NCI-H2081 (cell line): ENCODE measurements around the gene HSBP1L1.

Source experiments
- DNase-seq, 2 experiments: peaks; one replicate each; lab custom pipeline; 2025; lab: John Stamatoyannopoulos, UW

Gene HSBP1L1

DNA sequence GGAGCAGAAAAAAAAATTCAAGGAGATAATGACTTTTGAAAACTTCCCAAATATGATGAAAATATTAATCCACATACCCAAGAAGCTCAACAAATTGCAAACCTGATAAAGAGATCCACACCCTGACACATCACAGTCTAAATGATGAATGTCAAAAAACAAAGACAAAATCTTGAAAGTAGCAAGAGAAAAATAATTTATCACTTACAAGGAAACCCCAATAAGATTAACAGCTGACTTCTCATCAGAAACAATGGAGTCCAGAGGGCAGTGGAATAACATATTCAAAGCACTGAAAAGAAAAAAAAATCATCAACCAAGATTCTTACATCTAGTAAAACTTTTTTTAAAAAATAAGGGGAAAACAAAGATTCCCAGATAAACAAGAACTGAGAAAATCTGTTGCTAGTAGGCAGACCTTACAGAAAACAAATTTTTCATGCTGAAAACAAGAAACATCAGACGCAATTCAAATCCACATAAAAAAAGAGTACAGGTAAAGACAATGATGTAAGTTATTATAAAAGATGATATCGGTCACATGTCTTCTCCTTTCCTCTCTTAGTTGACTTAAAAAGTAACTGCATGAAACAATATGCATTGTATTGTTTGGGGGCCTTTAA lies 34.3 kb upstream of the HSBP1L1 start:
- no peak for DNase-seq

- DNase-seq, result no peak
Observed at GRCh38 chr18:79931475-79931874, 33.0 kb upstream of the HSBP1L1 start.

DNA sequence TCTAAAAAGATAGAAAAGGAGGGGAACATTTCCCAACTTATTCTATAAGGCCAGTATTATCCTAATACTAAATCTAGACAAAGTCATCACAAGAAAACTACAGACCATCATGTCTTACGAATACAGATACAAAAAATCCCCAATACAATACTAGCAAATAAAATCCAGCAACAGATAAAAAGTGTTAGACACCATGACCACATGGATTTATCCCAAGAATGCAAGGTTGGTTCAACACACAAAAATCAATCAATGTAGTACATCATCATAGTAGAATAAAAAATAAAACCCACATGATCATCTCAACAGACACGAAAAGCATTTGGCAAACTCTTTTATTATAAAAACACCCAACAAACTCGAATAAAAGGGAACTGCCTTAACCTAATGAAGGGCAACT lies 31.5 kb upstream of the HSBP1L1 start:
- DNase-seq, result no peak

DNA sequence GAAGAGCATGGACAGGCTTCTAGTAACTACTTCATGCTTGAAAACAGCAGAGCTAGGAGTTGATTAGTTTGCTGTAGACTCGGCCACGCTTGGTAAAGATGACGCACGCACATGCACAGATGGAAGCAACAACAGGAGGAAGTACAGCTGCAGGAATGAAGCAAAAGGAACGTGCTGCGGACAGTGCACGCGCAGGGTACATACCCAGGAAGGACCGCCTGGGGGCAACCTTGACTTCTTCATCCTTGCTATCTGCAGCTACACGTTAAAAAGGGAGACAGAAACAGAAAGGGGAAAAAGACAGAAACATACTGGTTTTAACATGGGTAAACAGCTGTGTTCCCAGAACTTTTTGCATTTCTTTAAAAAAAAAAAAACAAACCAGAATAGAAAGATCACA lies 30.7 kb upstream of the HSBP1L1 start:
- DNase-seq, result no peak

DNA sequence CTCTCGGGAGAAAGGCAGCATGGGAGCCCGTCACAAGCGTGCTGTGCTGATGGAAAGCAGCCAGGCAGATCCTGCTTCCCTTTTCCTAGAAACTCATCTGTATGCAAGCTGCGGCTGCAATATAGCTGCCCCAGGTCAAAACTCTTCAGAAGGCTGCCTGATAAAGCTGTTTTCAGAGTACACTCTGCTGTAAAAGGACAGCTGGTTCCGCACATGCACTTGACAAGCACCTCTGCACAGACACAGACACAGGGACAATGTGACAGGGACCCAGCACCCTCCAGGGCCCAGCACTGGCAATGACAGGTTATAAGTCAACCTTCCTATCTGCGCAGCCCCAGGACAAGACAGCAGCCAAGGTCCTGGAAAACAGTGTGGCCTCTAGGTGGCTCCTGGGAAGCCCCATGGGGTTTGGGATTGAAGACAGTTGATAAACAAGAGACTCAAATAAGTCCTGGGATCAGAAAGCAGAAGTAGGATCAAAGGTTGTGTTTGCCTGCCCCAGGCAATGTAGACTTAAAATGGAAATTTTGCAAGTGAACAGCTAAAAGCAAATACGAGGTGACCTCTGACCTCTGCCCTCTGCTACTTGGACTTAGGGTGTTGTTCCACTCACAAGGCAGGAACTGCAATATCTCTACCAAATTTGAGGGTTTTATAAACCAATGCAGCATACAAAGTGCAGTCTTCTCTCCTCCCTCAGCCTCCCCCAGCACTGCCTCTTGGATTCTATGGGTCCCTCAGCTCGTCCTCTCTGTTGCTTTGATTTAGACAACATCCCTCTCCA lies 29.9 kb upstream of the HSBP1L1 start:
- DNase-seq, result no peak

- no peak for DNase-seq
Observed at GRCh38 chr18:79935098-79935480, 29.4 kb upstream of the HSBP1L1 start.

GRCh38 chr18:79935499-79935898 lies 28.9 kb upstream of the HSBP1L1 start:
- no peak for DNase-seq

GRCh38 chr18:79935925-79936324 lies 28.5 kb upstream of the HSBP1L1 start:
- DNase-seq, result no peak

DNA sequence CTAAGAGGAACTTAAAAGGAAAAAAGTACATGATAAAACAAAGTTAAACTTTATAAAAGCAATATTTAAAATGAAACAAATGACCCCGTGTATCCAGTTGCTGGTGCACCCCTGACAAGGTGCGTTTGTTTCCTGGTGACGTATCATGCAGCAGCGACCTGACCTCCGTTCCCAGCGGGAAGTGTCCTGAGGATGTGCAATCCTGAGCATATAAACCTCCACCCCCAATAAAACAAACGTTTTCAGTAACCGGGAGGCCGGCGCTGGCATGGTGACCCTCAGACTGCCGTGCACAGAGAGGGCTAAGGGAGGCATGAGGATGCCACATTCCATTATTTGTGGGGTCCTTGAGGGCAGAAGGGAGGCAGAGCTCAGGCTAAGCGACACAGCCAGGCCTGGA lies 27.8 kb upstream of the HSBP1L1 start:
- no peak for DNase-seq

GRCh38 chr18:79937103-79937860 lies 27.2 kb upstream of the HSBP1L1 start:
- DNase-seq, result no peak

DNA sequence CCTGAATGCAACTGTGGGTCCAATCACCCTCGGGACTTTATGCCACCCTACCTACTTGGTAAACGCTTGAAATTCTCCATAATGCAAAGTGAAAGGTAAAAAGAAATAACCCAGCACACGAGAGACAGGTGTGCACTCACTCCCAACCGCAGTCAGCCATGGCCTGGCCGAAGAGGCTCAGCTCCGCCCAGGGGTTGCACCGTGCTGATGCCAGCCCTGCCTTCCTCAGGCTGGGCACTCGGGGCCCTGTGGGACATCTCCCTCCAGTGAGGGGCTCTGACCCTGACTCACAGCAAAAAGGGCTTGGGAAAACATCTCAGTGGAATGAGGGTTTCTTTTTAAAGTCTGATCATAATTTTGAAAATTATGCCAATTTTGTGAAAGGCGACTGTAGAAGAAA lies 26.2 kb upstream of the HSBP1L1 start:
- DNase-seq, result no peak

- no peak for DNase-seq
Observed at GRCh38 chr18:79939096-79939495, 25.3 kb upstream of the HSBP1L1 start.

- no peak for DNase-seq
Observed at GRCh38 chr18:79940126-79940813, 24.2 kb upstream of the HSBP1L1 start.

DNA sequence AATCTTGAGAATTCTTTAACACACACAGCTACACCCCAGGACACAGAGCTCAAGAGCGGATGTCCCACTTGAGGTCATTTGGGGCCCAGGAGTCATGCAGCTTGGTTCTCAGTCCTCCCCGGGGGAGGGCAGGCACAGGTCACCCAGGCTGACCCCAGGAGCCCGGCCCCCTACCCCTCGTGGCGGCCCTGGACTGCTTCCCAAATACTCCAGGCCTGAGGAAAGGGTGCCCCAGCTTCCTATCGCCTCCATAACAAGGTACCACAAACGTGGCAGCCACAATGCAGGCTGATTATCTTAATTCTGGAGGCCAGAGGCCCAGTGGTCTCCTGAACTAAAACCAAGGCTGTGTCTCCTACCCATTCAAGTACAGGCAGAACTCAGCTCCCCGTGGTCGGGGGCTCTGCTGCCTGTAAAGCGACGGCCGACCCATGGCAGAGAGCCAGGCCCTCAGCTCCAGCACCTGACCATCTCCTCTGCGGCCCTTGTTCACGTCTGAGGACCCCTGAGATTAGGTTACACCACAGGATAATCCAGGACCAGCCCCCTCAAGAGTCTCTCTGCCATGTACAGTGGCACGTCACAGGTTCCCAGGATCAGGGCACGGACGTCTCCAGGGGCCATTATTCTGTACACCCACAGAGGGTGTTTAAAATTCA lies 23.5 kb upstream of the HSBP1L1 start:
- no peak for DNase-seq

GRCh38 chr18:79941473-79942119 lies 22.8 kb upstream of the HSBP1L1 start:
- no peak for DNase-seq

DNA sequence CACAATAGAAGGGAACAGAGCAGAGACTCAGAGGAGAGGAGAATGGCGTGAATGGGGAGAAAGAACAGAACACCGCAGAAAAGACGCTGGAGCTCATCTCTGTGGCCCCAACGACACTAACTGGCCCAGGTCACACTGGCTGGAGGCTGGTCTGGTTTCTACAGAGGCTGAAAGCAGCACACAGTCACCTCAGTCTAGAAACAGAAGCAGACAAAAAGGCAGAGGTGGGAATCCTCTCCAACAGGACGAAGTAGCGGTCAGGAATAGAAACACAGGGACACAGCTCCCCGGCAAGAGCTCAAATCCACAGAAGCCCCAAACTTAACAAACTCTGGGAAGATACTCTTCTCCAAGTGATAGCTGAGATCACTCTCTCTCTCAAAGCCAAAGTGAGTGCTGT lies 22.2 kb upstream of the HSBP1L1 start:
- no peak for DNase-seq

- no peak for DNase-seq
Observed at GRCh38 chr18:79942786-79943607, 21.4 kb upstream of the HSBP1L1 start.

DNA sequence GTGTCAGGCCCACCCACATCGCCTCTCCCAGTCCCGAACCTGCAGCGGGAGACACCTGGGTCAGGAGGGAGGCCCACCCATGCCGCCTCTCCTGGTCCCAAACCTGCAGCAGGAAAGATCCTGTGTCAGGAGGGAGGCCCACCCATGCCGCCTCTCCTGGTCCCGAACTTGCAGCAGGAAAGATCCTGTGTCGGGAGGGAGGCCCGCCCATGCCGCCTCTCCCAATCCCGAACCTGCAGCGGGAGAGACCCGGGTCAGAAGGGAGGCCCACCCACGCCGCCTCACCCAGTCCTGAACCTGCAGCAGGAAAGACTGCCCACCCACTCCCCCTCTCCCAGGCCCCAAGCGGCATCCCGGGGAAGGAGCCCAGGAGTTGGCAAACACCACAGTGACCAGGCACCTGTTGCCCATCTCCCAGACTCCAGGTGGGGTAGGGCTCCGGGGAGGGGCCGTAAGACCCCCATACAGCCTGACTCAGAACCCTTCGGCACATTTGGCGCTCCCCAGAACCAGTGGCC lies 20.8 kb upstream of the HSBP1L1 start:
- DNase-seq, result no peak

GRCh38 chr18:79944126-79944731 lies 20.2 kb upstream of the HSBP1L1 start:
- peak; percentile 77 to 87 for DNase-seq

GRCh38 chr18:79944746-79945117 lies 19.7 kb upstream of the HSBP1L1 start:
- DNase-seq, result no peak
